RWPE2 (cell line): Measurements from ENCODE around the gene ARHGEF11.

Experiments
- ATAC-seq: fragments of 200-7000 bp; cut with Tn5 transposase; 3 replicates; pipeline ENCODE4 v1.9.1; 2021; ENCODE audit warnings: low read depth
- DNase-seq: peaks from one replicate; pipeline ENCODE4 v3.0.0-alpha.2; 2020; ENCODE audit warnings: low spot score
- H3K27ac ChIP-seq: fragments of 450-650 bp; 2 replicates; pipeline ENCODE4 v1.5.1; 2017; ENCODE audit warnings: mild to moderate bottlenecking; ENCODE audit not compliant: poor library complexity, severe bottlenecking
- H3K27me3 ChIP-seq: fragments of 250-450 bp; sonication (Bioruptor Pico); 2 replicates; pipeline ENCODE4 v1.5.1; 2021; ENCODE audit warnings: mild to moderate bottlenecking, moderate library complexity; ENCODE audit not compliant: insufficient read depth, poor library complexity, severe bottlenecking
- H3K36me3 ChIP-seq: fragments of 250-450 bp; sonication (Bioruptor Pico); 2 replicates; pipeline ENCODE4 v1.5.1; 2020; ENCODE audit warnings: low read depth, mild to moderate bottlenecking, moderate library complexity
- H3K4me1 ChIP-seq: fragments of 250-450 bp; sonication (Bioruptor Pico); 2 replicates; pipeline ENCODE4 v1.5.1; 2021; ENCODE audit warnings: mild to moderate bottlenecking, moderate library complexity; ENCODE audit not compliant: insufficient read depth, poor library complexity, severe bottlenecking
- H3K4me3 ChIP-seq: fragments of 250-450 bp; sonication (Bioruptor Pico); 2 replicates; pipeline ENCODE4 v1.5.1; 2021; ENCODE audit warnings: mild to moderate bottlenecking, moderate library complexity; ENCODE audit not compliant: severe bottlenecking
- H3K9me3 ChIP-seq: fragments of 250-450 bp; sonication (Bioruptor Pico); 2 replicates; pipeline ENCODE4 v1.5.1; 2021; ENCODE audit warnings: mild to moderate bottlenecking, moderate library complexity; ENCODE audit not compliant: severe bottlenecking
- CTCF ChIP-seq: fragments of 450-650 bp; IDR thresholded peaks from one replicate; pipeline ENCODE4 v1.5.1; 2017; ENCODE audit warnings: mild to moderate bottlenecking, moderate library complexity; ENCODE audit not compliant: poor library complexity, severe bottlenecking

ARHGEF11 gene

GRCh38 chr1:156908541-156908940, 137.0 kb downstream of the ARHGEF11 start:
- Histone ChIP-seq H3K4me1 (peaks cover 6% of the 10 kb centered on the region), H3K27ac (peak overlapping the region; percentile 45), H3K4me3 (peak overlapping the region; percentile 57), H3K9me3 (no peaks in the 10 kb centered on the region), H3K27me3 (no peaks in the 10 kb centered on the region), H3K36me3 (peaks cover 43% of the 10 kb centered on the region)
- DNase-seq: no peak
- ATAC-seq: no peak
- TF ChIP-seq CTCF: no peak

- Histone ChIP-seq H3K27ac (peak overlapping the region; percentile 45), H3K36me3 (peaks cover 23% of the 10 kb centered on the region), H3K27me3 (no peaks in the 10 kb centered on the region), H3K4me1 (peaks cover 6% of the 10 kb centered on the region), H3K9me3 (no peaks in the 10 kb centered on the region), H3K4me3 (no peak overlapping the region)
- TF ChIP-seq CTCF: no peak
- ATAC-seq (no peak), DNase-seq (no peak)
These were observed 139.2 kb downstream of the ARHGEF11 start for GRCh38 chr1:156906206-156906906.

GRCh38 chr1:156905651-156906050, 139.9 kb downstream of the ARHGEF11 start:
- no peak overlapping the region for H3K27ac ChIP-seq
- no peak for ATAC-seq
- no peak for DNase-seq
- no peaks in the 10 kb centered on the region for H3K9me3 ChIP-seq
- no peak for TF ChIP-seq CTCF
- H3K27me3 ChIP-seq: no peaks in the 10 kb centered on the region
- no peak overlapping the region for H3K4me3 ChIP-seq
- H3K4me1 ChIP-seq: peaks cover 6% of the 10 kb centered on the region
- peaks cover 19% of the 10 kb centered on the region for H3K36me3 ChIP-seq

GRCh38 chr1:156905176-156905575, 140.4 kb downstream of the ARHGEF11 start:
- peaks cover 15% of the 10 kb centered on the region for H3K36me3 ChIP-seq

More at GRCh38 chr1:156905176-156905575, 140.4 kb downstream of the ARHGEF11 start:
- no peak for TF ChIP-seq CTCF
- no peaks in the 10 kb centered on the region for H3K27me3 ChIP-seq
- no peak for DNase-seq
- peaks cover 6% of the 10 kb centered on the region for H3K4me1 ChIP-seq
- no peak overlapping the region for H3K27ac ChIP-seq
- no peak for ATAC-seq
- no peaks in the 10 kb centered on the region for H3K9me3 ChIP-seq
- H3K4me3 ChIP-seq: no peak overlapping the region
